ENCODE results near the gene SNX20. TPM values are rescaled to one million over a fixed set of nuclear protein-coding genes. Genes with fewer than 3 reads are reported as not detected.
A peak's percentile ranks its signal among the peaks of the same experiment; 100 is the strongest.

SNX20 gene
- total and polyA plus RNA-seq, 2 of the 13 experiments (the other 11 are each of a cell fraction or from before 2014, with no cell fraction given) = not detected

DNA sequence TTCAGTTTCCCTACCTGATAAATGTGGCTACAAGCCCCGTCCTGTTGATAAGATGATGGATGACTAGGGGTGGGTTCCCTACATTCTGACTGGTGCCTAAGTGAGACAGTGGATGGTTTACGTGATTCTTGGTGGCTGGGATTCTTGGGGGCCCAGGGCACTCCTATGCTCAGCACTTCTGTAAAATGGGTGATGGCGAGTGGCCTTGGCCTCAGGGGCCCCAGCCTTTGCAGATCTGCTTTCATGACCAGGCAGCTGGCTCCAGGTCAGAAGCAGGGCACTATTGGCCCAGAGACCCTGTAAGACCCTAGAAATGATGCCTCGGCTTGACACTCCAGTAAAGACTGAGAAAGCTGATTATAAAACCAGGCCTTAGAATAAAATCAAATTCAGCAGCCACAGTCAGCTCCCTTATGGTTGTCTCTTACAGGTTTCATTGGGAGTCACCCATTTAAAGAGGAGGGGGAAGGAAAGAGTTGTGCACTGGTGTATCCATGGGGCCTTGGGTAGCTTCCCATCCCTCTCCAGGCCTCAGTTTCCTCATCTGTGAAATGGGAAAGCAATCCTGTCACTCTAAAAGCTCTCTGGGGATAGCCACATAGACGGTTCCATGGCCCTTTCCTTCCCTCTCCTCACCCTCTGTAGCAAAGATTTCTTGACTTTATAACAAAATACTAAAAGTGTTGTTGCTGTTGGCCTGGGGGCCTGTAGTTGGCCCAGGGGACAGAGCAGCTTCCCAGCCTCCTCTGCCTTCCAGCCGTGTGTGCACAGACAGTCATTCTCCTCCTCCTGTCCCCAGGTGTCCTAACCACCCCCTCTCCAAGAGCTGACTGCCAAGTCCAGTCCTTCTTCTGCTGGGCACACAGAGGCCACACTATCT lies 1.2 kb downstream of the SNX20 start:
- Histone ChIP-seq H3K27ac (ENCODE audit: extremely low read length, insufficient read depth, low read length) (no peak overlapping the region), H3K4me1 (ENCODE audit: insufficient read depth, low read length) (peaks cover 10% of the 10 kb centered on the region), H3K9ac (ENCODE audit: insufficient read depth, low read depth, low read length) (no peak overlapping the region), H3K36me3 (replicated peaks in 1 of 2; ENCODE audit: control insufficient read depth in 1 of 2, insufficient read depth in 2 of 2, low read length in 2 of 2) (no peaks in the 10 kb centered on the region), H3K9me3 (ENCODE audit: low read length) (no peaks in the 10 kb centered on the region), H2AFZ (ENCODE audit: low read length) (no peak overlapping the region), H4K20me1 (ENCODE audit: insufficient read depth, low read length) (no peaks in the 10 kb centered on the region), H3K4me3 (replicated peaks in 1 of 3; ENCODE audit: insufficient read depth in 1 of 3, low read depth in 2 of 3, low read length in 3 of 3) (no peak overlapping the region), H3K27me3 (ENCODE audit: control insufficient read depth in 1 of 2, insufficient read depth in 2 of 2, low read length in 2 of 2) (peaks cover 0 to 8% of the 10 kb centered on the region in 2 experiments; a peak in 3 of 5 replicates), H3K4me2 (ENCODE audit: low read depth, low read length) (no peak overlapping the region), H3K79me2 (ENCODE audit: insufficient read depth, low read length) (no peaks in the 10 kb centered on the region)
- CTCF ChIA-PET (ENCODE audit: low intra/inter-chr PET ratio, low total read pairs) = no interaction called here
- TF ChIP-seq ZNF629 (CRISPR knock-in tag; conservative IDR thresholded peaks at IDR 0.05) (peak; percentile 50; the same call in 1 of the 2 replicates), POLR2AphosphoS2 (IDR thresholded peaks at IDR 0.05; ENCODE audit: low read depth, low read length) (no peak)
- WGBS (ENCODE audit: low lambda C conversion rate) = 41% methylated on average over 6 of the region's 6 CpGs
- FAIRE-seq (no peak), DNase-seq (ENCODE audit: low spot score) (no peak), ATAC-seq (no peak)
- POLR2A ChIA-PET = interaction anchor here (1.7 kb wide), 1 partner anchor 16 kb away, joined by 4 read pairs; no protein-coding TSS in a partner anchor
- intact Hi-C loops (cut with micrococcal nuclease; ENCODE audit: unreplicated experiment) = no loop called here
- no TSS peak for BruUV-seq (replicated peaks)
- in situ Hi-C loops (cut with HindIII; ENCODE audit: extremely low pct_ligation_motif_present, low pct_unique_long_range_greater_than_20kb) = no loop called here

DNA sequence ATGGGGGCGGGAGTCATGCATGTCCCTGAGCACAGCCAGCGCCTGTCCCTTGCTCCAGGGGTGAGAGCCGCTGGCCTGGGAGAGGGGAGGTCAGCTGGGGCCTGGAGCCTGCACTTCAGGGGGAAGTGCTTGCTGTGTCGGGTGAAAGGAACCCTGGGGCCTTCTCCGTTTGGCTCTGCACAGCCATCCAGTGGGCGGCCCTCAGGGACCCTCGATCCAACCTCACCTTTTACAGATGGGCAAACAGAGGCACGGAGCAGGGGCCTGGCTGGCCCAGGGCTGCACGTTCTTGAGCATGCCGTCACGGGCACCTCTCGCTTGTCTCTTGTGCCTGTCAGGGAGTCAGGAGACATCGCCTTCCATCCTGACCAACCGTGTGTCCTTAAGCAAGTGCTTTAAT lies 1.8 kb downstream of the SNX20 start:
- peaks cover 10% of the 10 kb centered on the region for H3K4me1 ChIP-seq (ENCODE audit: insufficient read depth, low read length)
- ChIA-PET POLR2A (interaction anchor here (1.7 kb wide), 1 partner anchor 17 kb away, joined by 4 read pairs; no protein-coding TSS in a partner anchor), CTCF (ENCODE audit: low intra/inter-chr PET ratio, low total read pairs) (no interaction called here)
- no peaks in the 10 kb centered on the region for H3K9me3 ChIP-seq (ENCODE audit: low read length)
- FAIRE-seq (no peak), DNase-seq (ENCODE audit: low spot score) (no peak), ATAC-seq (peak; percentile 10; the same call in 1 of the 3 replicates)
- peaks cover 0 to 2% of the 10 kb centered on the region in 2 experiments; a peak in 2 of 5 replicates for H3K27me3 ChIP-seq (ENCODE audit: control insufficient read depth in 1 of 2, insufficient read depth in 2 of 2, low read length in 2 of 2)
- no peaks in the 10 kb centered on the region for H4K20me1 ChIP-seq (ENCODE audit: insufficient read depth, low read length)
- H3K4me3 ChIP-seq (replicated peaks in 1 of 3; ENCODE audit: insufficient read depth in 1 of 3, low read depth in 2 of 3, low read length in 3 of 3) = no peak overlapping the region
- no TSS peak for BruUV-seq (replicated peaks)
- in situ Hi-C loops (cut with HindIII; ENCODE audit: extremely low pct_ligation_motif_present, low pct_unique_long_range_greater_than_20kb) = no loop called here
- H3K4me2 ChIP-seq (ENCODE audit: low read depth, low read length) = no peak overlapping the region
- 43% methylated on average over 8 of the region's 14 CpGs for WGBS (ENCODE audit: low lambda C conversion rate)
- TF ChIP-seq PPARG (CRISPR knock-in tag; conservative IDR thresholded peaks at IDR 0.05) (no peak), ZNF354B (CRISPR knock-in tag; IDR thresholded peaks at IDR 0.05) (no peak), RARA (CRISPR knock-in tag; IDR thresholded peaks at IDR 0.05) (0 out of 2 replicates have a peak, but pooled peaks have one; percentile 6), BATF2 (CRISPR knock-in tag; IDR thresholded peaks at IDR 0.05) (no peak), ZFP1 (CRISPR knock-in tag; IDR thresholded peaks at IDR 0.05) (no peak)
- TF ChIP-seq, protein P1, sequence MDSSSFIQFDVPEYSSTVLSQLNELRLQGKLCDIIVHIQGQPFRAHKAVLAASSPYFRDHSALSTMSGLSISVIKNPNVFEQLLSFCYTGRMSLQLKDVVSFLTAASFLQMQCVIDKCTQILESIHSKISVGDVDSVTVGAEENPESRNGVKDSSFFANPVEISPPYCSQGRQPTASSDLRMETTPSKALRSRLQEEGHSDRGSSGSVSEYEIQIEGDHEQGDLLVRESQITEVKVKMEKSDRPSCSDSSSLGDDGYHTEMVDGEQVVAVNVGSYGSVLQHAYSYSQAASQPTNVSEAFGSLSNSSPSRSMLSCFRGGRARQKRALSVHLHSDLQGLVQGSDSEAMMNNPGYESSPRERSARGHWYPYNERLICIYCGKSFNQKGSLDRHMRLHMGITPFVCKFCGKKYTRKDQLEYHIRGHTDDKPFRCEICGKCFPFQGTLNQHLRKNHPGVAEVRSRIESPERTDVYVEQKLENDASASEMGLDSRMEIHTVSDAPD (CRISPR knock-in tag; IDR thresholded peaks at IDR 0.05) = no peak
- H3K79me2 ChIP-seq (ENCODE audit: insufficient read depth, low read length) = no peaks in the 10 kb centered on the region
- no peak overlapping the region for H3K27ac ChIP-seq (ENCODE audit: extremely low read length, insufficient read depth, low read length)
- no peak overlapping the region for H2AFZ ChIP-seq (ENCODE audit: low read length)
- H3K9ac ChIP-seq (ENCODE audit: insufficient read depth, low read depth, low read length) = no peak overlapping the region
- no peaks in the 10 kb centered on the region for H3K36me3 ChIP-seq (replicated peaks in 1 of 2; ENCODE audit: control insufficient read depth in 1 of 2, insufficient read depth in 2 of 2, low read length in 2 of 2)
- intact Hi-C loops (cut with micrococcal nuclease; ENCODE audit: unreplicated experiment) = no loop called here

All from HepG2 (cell line).